ENCODE results near the gene ZFP64.

- no peak for TF ChIP-seq CTCF (IDR thresholded peaks at IDR 0.05)
- TF ChIP-seq POLR2A (IDR thresholded peaks at IDR 0.05): no peak
Measured at GRCh38 chr20:52217689-52218395, 26.3 kb upstream of the ZFP64 start.

Data from thyroid gland (tissue), 4 donors.